Keratinocyte (primary cell): ENCODE measurements around the gene ITPK1. TPM values are rescaled to one million over a fixed set of nuclear protein-coding genes. Genes with fewer than 3 reads are reported as not detected.

Experiments
- DNase-seq: peaks from one replicate; pipeline ENCODE4 v3.0.0-alpha.2; 2011; ENCODE audit warnings: low read depth, missing footprints, low spot score
- FAIRE-seq: peaks from 2 replicates; lab custom pipeline; 2011; peaks lifted over from hg19 to GRCh38; lab: Jason Lieb, UNC
- H2AFZ ChIP-seq: 2 replicates; pipeline ENCODE4 v1.6.0; 2012; ENCODE audit warnings: low read length, control low read depth, inconsistent platforms; ENCODE audit not compliant: control insufficient read depth
- H3K27ac ChIP-seq: 2 replicates; pipeline ENCODE4 v1.5.1; 2011; ENCODE audit warnings: low read length; ENCODE audit not compliant: control insufficient read depth, insufficient read depth
- H3K27me3 ChIP-seq: 3 replicates; pipeline ENCODE4 v1.6.0; 2011; ENCODE audit warnings: low read length; ENCODE audit not compliant: control insufficient read depth, insufficient read depth; ENCODE audit errors: extremely low read depth
- H3K36me3 ChIP-seq, 2 experiments: 2 replicates in 1 of 2; 3 replicates in 1 of 2; pipeline ENCODE4 v1.5.1; 2011; ENCODE audit warnings: low read length in 2 of 2, mild to moderate bottlenecking in 1 of 2; ENCODE audit not compliant: control insufficient read depth in 2 of 2, insufficient read depth in 2 of 2; ENCODE audit errors: extremely low read depth in 1 of 2
- H3K4me1 ChIP-seq: 3 replicates; pipeline ENCODE4 v1.5.1; 2011; ENCODE audit warnings: low read length; ENCODE audit not compliant: control insufficient read depth, insufficient read depth; ENCODE audit errors: extremely low read depth
- H3K4me2 ChIP-seq: 3 replicates; pipeline ENCODE4 v1.6.0; 2011; ENCODE audit warnings: low read depth, low read length; ENCODE audit not compliant: control insufficient read depth, insufficient read depth; ENCODE audit errors: extremely low read depth
- H3K4me3 ChIP-seq, 3 experiments: fragments of 200-600 bp in 1 of 3; sonication (generic) in 1 of 3; 2 replicates in 2 of 3; 3 replicates in 1 of 3; pipeline ENCODE4 v1.5.1; 2011 to 2016; ENCODE audit warnings: low read length in 3 of 3, mild to moderate bottlenecking in 3 of 3, control low read depth in 2 of 3, inconsistent platforms in 1 of 3, low read depth in 1 of 3, mixed read lengths in 1 of 3, mixed run types in 1 of 3, moderate library complexity in 1 of 3; ENCODE audit not compliant: control insufficient read depth in 2 of 3, insufficient read depth in 2 of 3; ENCODE audit errors: extremely low read depth in 1 of 3
- H3K79me2 ChIP-seq: 2 replicates; pipeline ENCODE4 v1.6.0; 2012; ENCODE audit warnings: low read length; ENCODE audit not compliant: control insufficient read depth, insufficient read depth
- H3K9ac ChIP-seq: 3 replicates; pipeline ENCODE4 v1.6.0; 2011; ENCODE audit warnings: low read length; ENCODE audit not compliant: control insufficient read depth, insufficient read depth; ENCODE audit errors: extremely low read depth
- H3K9me1 ChIP-seq: 3 replicates; pipeline ENCODE4 v1.6.0; 2011; ENCODE audit warnings: low read length; ENCODE audit not compliant: control insufficient read depth, insufficient read depth; ENCODE audit errors: extremely low read depth
- H3K9me3 ChIP-seq: 2 replicates; pipeline ENCODE4 v1.5.1; 2012; ENCODE audit warnings: low read depth, low read length; ENCODE audit not compliant: control insufficient read depth
- H4K20me1 ChIP-seq: 3 replicates; pipeline ENCODE4 v1.6.0; 2011; ENCODE audit warnings: low read length; ENCODE audit not compliant: control insufficient read depth, insufficient read depth; ENCODE audit errors: extremely low read depth
- CTCF ChIP-seq, 3 experiments: IDR thresholded peaks in 1 of 3; conservative IDR thresholded peaks in 1 of 3; optimal IDR thresholded peaks in 1 of 3; 2 replicates in 2 of 3; 3 replicates in 1 of 3; pipeline versions ENCODE3 to v1.5.1; 2011; ENCODE audit warnings: low read length in 3 of 3, mild to moderate bottlenecking in 3 of 3, moderate library complexity in 2 of 3, control low read depth in 1 of 3, inconsistent platforms in 1 of 3; ENCODE audit not compliant: insufficient read depth in 2 of 3; ENCODE audit errors: extremely low read depth in 1 of 3
- EZH2 ChIP-seq: IDR thresholded peaks from one replicate; pipeline ENCODE4 v1.6.1; 2012; ENCODE audit warnings: inconsistent platforms, mild to moderate bottlenecking, low read length, moderate library complexity
- dilution Hi-C: fragments of 300-500 bp; cut with MboI; formaldehyde crosslinking; loops from one replicate; pipeline ENCODE4 v1.7.0; 2020; ENCODE audit warnings: low sequenced_read_pairs; ENCODE audit not compliant: extremely low pct_ligation_motif_present
- polyA plus RNA-seq, 5 experiments: library from polyadenylated mRNA; depleted of rRNA in 3 of 5; stranded (reverse) in 3 of 5; stranded (forward) in 1 of 5; unstranded in 1 of 5; fragments of >200 nt; gene quantifications; 1 replicate in 1 of 5; 2 replicates in 3 of 5; 3 replicates in 1 of 5; pipeline versions ENCODE4 v1.2.1 to v1.2.3, GENCODE V29; 2011 to 2012; ENCODE audit warnings: missing spikeins in 2 of 5, low read depth in 1 of 5, low replicate concordance in 1 of 5

Gene ITPK1
- polyA plus RNA-seq, 1 donor (not counting 4 experiments of a cell fraction or from before 2014, with no cell fraction given) = 67.8 TPM

GRCh38 chr14:93072659-93073357 is 42.9 kb downstream of the ITPK1 start:
- Histone ChIP-seq H3K4me1 (peaks cover 6% of the 10 kb centered on the region), H3K9me1 (no peaks in the 10 kb centered on the region), H2AFZ (no peak overlapping the region), H3K36me3 (peaks cover 6 to 13% of the 10 kb centered on the region in 2 experiments), H3K79me2 (peaks cover 14% of the 10 kb centered on the region), H4K20me1 (peaks cover 6% of the 10 kb centered on the region), H3K27ac (no peak overlapping the region), H3K4me3 (no peak overlapping the region), H3K4me2 (no peak overlapping the region), H3K9me3 (no peaks in the 10 kb centered on the region), H3K9ac (no peak overlapping the region), H3K27me3 (no peaks in the 10 kb centered on the region)
- dilution Hi-C loops = no loop called here
- TF ChIP-seq CTCF (optimal IDR thresholded peaks at IDR 0.05 in 1 of 3, IDR thresholded peaks at IDR 0.05 in 1 of 3, conservative IDR thresholded peaks at IDR 0.05 in 1 of 3; ENCODE audit: extremely low read depth in 1 of 3, insufficient read depth in 2 of 3, low read length in 3 of 3) (no peak), EZH2 (no peak)
- FAIRE-seq (peak; percentile 36), DNase-seq (no peak)

GRCh38 chr14:93068711-93069110 is 47.0 kb downstream of the ITPK1 start:
- no peaks in the 10 kb centered on the region for H3K9me1 ChIP-seq
- no peaks in the 10 kb centered on the region for H4K20me1 ChIP-seq
- no peak overlapping the region for H2AFZ ChIP-seq
- DNase-seq = no peak
- no peak overlapping the region for H3K4me3 ChIP-seq
- TF ChIP-seq CTCF (optimal IDR thresholded peaks at IDR 0.05 in 1 of 3, IDR thresholded peaks at IDR 0.05 in 1 of 3, conservative IDR thresholded peaks at IDR 0.05 in 1 of 3; ENCODE audit: extremely low read depth in 1 of 3, insufficient read depth in 2 of 3, low read length in 3 of 3) = no peak
- no peak for TF ChIP-seq EZH2
- no peaks in the 10 kb centered on the region for H3K9me3 ChIP-seq
- no peaks in the 10 kb centered on the region for H3K27me3 ChIP-seq
- no peak overlapping the region for H3K27ac ChIP-seq
- no peak for FAIRE-seq
- H3K79me2 ChIP-seq = peaks cover 6% of the 10 kb centered on the region
- H3K9ac ChIP-seq = no peak overlapping the region
- dilution Hi-C loops = no loop called here
- no peak overlapping the region for H3K4me2 ChIP-seq
- H3K4me1 ChIP-seq = peaks cover 6% of the 10 kb centered on the region
- H3K36me3 ChIP-seq = peaks cover 4 to 10% of the 10 kb centered on the region in 2 experiments
